Measurements from ENCODE around the gene TRPM2. TPM values are rescaled to one million over a fixed set of nuclear protein-coding genes. Genes with fewer than 3 reads are reported as not detected.

TRPM2 gene
- total and polyA plus RNA-seq, 7 experiments from 2014 or later, result 1.2 to 29.6 (median 2.0) TPM

DNA sequence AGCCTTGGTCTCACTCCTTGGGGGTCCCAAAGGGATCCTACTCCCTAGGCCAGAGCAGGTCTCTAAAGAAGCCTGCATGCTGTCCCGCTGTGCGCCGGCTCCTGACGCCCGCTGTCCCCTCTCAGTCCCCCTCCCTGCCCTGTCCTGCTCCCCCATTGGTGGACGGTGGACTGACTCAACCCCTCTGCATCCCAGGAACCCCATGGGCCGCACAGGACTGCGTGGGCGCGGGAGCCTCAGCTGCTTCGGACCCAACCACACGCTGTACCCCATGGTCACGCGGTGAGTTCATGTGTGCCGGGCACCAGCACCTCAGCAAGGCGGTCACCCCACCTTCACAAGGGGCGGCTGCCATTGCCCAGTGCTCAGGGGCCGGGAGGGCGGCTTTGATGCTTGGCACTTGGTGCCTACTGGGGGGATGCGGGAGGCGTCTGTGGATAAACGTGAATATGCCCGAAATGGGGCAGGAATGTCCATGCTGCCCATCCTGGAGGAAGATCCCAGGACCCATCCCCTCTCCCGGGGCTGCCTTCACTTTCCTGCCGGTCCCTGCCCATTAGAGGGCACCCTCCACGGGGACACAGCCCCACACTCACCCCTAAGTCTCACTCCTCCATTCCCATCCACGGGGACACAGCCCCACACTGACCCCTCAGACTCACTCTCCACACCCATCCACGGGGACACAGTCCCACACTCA is 81.7 kb downstream of the TRPM2 start:
- DNase-seq (no peak), ATAC-seq (no peak)
- H3K27me3 Mint-ChIP-seq, result no peaks in the 10 kb centered on the region
- H3K9me3 ChIP-seq (ENCODE audit: control insufficient read depth in 2 of 3, low read length in 3 of 3), result peaks cover 0 to 1% (median under 1%) of the 10 kb centered on the region in 3 experiments
- no peak overlapping the region for H3K4me3 ChIP-seq (ENCODE audit: low read length)
- intact Hi-C loops (cut with micrococcal nuclease), result no loop called here
- peaks cover 0 to 5% (median 0%) of the 10 kb centered on the region in 7 donors for H3K4me1 Mint-ChIP-seq
- H3K36me3 ChIP-seq (ENCODE audit: control insufficient read depth in 2 of 3, insufficient read depth in 3 of 3, low read length in 3 of 3), result peaks cover 0 to 6% (median 0%) of the 10 kb centered on the region in 3 experiments
- peaks cover 0 to 17% (median 13%) of the 10 kb centered on the region in 5 donors for H3K36me3 Mint-ChIP-seq
- peaks cover 0 to 21% (median 10%) of the 10 kb centered on the region in 11 donors for H3K9me3 Mint-ChIP-seq
- no peaks in the 10 kb centered on the region for H3K27me3 ChIP-seq (ENCODE audit: control insufficient read depth in 2 of 2, insufficient read depth in 2 of 2, low read length in 2 of 2)
- no peak overlapping the region for H3K4me3 Mint-ChIP-seq
- H3K4me1 ChIP-seq (ENCODE audit: control insufficient read depth in 2 of 2, insufficient read depth in 2 of 2, low read length in 2 of 2), result no peaks in the 10 kb centered on the region
- ChIA-PET POLR2A (no interaction called here), CTCF (no interaction called here)
- no peak overlapping the region for H3K27ac Mint-ChIP-seq
- H3K27ac ChIP-seq (ENCODE audit: low read depth, low read length), result no peak overlapping the region

DNA sequence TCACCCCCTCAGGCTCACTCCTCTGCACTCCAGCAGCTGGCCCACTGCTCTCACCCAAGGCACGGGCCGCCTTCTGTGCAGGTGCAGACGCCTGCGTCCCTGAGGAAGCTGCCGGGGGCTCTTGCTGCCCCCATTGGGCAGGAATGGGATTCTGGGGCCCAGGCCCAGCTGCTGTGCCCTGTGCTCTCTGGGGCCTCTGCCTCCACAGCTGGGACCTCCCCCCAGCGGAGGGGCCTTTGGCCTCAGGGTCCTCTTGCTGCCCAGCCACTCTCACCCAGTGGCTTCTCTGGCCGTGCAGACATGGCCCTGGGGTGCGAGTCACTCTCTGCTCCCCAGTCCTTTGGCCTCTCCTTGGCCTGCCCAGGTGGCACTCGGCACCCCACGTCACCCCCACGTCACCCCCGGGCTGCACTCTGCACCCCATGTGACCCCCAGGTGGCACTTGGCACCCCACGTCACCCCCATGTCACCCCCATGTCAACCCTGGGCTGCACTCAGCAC is 82.7 kb downstream of the TRPM2 start:
- Histone ChIP-seq H3K4me1 (ENCODE audit: control insufficient read depth in 2 of 2, insufficient read depth in 2 of 2, low read length in 2 of 2) (no peaks in the 10 kb centered on the region), H3K36me3 (ENCODE audit: control insufficient read depth in 2 of 3, insufficient read depth in 3 of 3, low read length in 3 of 3) (peaks cover 0 to 6% (median 0%) of the 10 kb centered on the region in 3 experiments), H3K4me3 (ENCODE audit: low read length) (no peak overlapping the region), H3K27ac (ENCODE audit: low read depth, low read length) (no peak overlapping the region), H3K9me3 (ENCODE audit: control insufficient read depth in 2 of 3, low read length in 3 of 3) (no peaks in the 10 kb centered on the region), H3K27me3 (ENCODE audit: control insufficient read depth in 2 of 2, insufficient read depth in 2 of 2, low read length in 2 of 2) (no peaks in the 10 kb centered on the region)
- Mint-ChIP-seq H3K27me3 (no peaks in the 10 kb centered on the region), H3K4me1 (peaks cover 0 to 6% (median 0%) of the 10 kb centered on the region in 7 donors), H3K36me3 (peaks cover 0 to 13% (median 8%) of the 10 kb centered on the region in 5 donors), H3K9me3 (peaks cover 0 to 13% (median 7%) of the 10 kb centered on the region in 11 donors), H3K27ac (no peak overlapping the region), H3K4me3 (no peak overlapping the region)
- intact Hi-C loops (cut with micrococcal nuclease), result no loop called here
- POLR2A ChIA-PET, result no interaction called here
- ATAC-seq, result no peak
- CTCF ChIA-PET, result no interaction called here
- DNase-seq, result no peak

GRCh38 chr21:44436958-44437357 is 83.5 kb downstream of the TRPM2 start:
- H3K4me1 Mint-ChIP-seq, result peaks cover 0 to 6% (median 0%) of the 10 kb centered on the region in 7 donors
- H3K9me3 Mint-ChIP-seq, result peaks cover 0 to 5% (median 3%) of the 10 kb centered on the region in 11 donors
- ChIA-PET CTCF (no interaction called here), POLR2A (no interaction called here)
- Histone ChIP-seq H3K27me3 (ENCODE audit: control insufficient read depth in 2 of 2, insufficient read depth in 2 of 2, low read length in 2 of 2) (no peaks in the 10 kb centered on the region), H3K36me3 (ENCODE audit: control insufficient read depth in 2 of 3, insufficient read depth in 3 of 3, low read length in 3 of 3) (peaks cover 0 to 6% (median 0%) of the 10 kb centered on the region in 3 experiments), H3K4me3 (ENCODE audit: low read length) (no peak overlapping the region), H3K9me3 (ENCODE audit: control insufficient read depth in 2 of 3, low read length in 3 of 3) (no peaks in the 10 kb centered on the region), H3K4me1 (ENCODE audit: control insufficient read depth in 2 of 2, insufficient read depth in 2 of 2, low read length in 2 of 2) (no peaks in the 10 kb centered on the region), H3K27ac (ENCODE audit: low read depth, low read length) (no peak overlapping the region)
- ATAC-seq (no peak), DNase-seq (no peak)
- intact Hi-C loops (cut with micrococcal nuclease), result no loop called here
- H3K4me3 Mint-ChIP-seq, result no peak overlapping the region
- no peak overlapping the region for H3K27ac Mint-ChIP-seq
- peaks cover 0 to 8% (median 4%) of the 10 kb centered on the region in 5 donors for H3K36me3 Mint-ChIP-seq
- no peaks in the 10 kb centered on the region for H3K27me3 Mint-ChIP-seq

DNA sequence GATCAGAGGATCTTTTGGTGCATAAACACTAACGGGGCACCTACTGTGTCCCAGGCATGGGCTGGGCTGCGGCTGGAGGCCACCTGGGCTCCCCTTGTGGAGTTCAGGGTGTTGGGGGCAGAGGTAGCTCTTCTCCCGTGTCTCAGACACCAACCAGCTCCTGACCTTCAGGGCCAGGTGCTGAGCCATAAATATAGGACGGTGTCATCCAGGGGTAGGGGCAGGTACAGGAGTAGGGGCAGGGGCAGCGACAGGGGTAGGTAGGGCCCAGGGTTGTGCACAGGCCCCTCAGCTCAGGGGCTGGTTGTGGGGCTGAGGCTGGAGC is 83.9 kb downstream of the TRPM2 start:
- Histone ChIP-seq H3K4me1 (ENCODE audit: control insufficient read depth in 2 of 2, insufficient read depth in 2 of 2, low read length in 2 of 2) (no peaks in the 10 kb centered on the region), H3K27ac (ENCODE audit: low read depth, low read length) (no peak overlapping the region), H3K36me3 (ENCODE audit: control insufficient read depth in 2 of 3, insufficient read depth in 3 of 3, low read length in 3 of 3) (peaks cover 0 to 6% (median 0%) of the 10 kb centered on the region in 3 experiments), H3K9me3 (ENCODE audit: control insufficient read depth in 2 of 3, low read length in 3 of 3) (no peaks in the 10 kb centered on the region), H3K27me3 (ENCODE audit: control insufficient read depth in 2 of 2, insufficient read depth in 2 of 2, low read length in 2 of 2) (no peaks in the 10 kb centered on the region), H3K4me3 (ENCODE audit: low read length) (no peak overlapping the region)
- Mint-ChIP-seq H3K27ac (no peak overlapping the region), H3K9me3 (peaks cover 0 to 3% (median 0%) of the 10 kb centered on the region in 11 donors), H3K36me3 (peaks cover 0 to 8% (median 3%) of the 10 kb centered on the region in 5 donors), H3K4me3 (no peak overlapping the region), H3K4me1 (peaks cover 0 to 6% (median 0%) of the 10 kb centered on the region in 7 donors), H3K27me3 (no peaks in the 10 kb centered on the region)
- no peak for ATAC-seq
- intact Hi-C loops (cut with micrococcal nuclease), result no loop called here
- CTCF ChIA-PET, result no interaction called here
- DNase-seq, result no peak
- POLR2A ChIA-PET, result no interaction called here

GRCh38 chr21:44437696-44438431 is 84.4 kb downstream of the TRPM2 start:
- H3K27ac Mint-ChIP-seq, result no peak overlapping the region
- no peaks in the 10 kb centered on the region for H3K9me3 ChIP-seq (ENCODE audit: control insufficient read depth in 2 of 3, low read length in 3 of 3)
- peaks cover 0 to 1% (median 0%) of the 10 kb centered on the region in 11 donors for H3K9me3 Mint-ChIP-seq
- H3K4me1 ChIP-seq (ENCODE audit: control insufficient read depth in 2 of 2, insufficient read depth in 2 of 2, low read length in 2 of 2), result no peaks in the 10 kb centered on the region
- CTCF ChIA-PET, result interaction anchor here (0.7 kb wide), 1 partner anchor 41 kb away, joined by 3 read pairs; no protein-coding TSS in a partner anchor
- H3K27ac ChIP-seq (ENCODE audit: low read depth, low read length), result no peak overlapping the region
- H3K27me3 ChIP-seq (ENCODE audit: control insufficient read depth in 2 of 2, insufficient read depth in 2 of 2, low read length in 2 of 2), result no peaks in the 10 kb centered on the region
- no peak overlapping the region for H3K4me3 ChIP-seq (ENCODE audit: low read length)
- H3K36me3 Mint-ChIP-seq, result peaks cover 0 to 8% (median 3%) of the 10 kb centered on the region in 5 donors
- DNase-seq (no peak), ATAC-seq (no peak)
- intact Hi-C loops (cut with micrococcal nuclease), result no loop called here
- peaks cover 0 to 6% (median 0%) of the 10 kb centered on the region in 3 experiments for H3K36me3 ChIP-seq (ENCODE audit: control insufficient read depth in 2 of 3, insufficient read depth in 3 of 3, low read length in 3 of 3)
- H3K4me1 Mint-ChIP-seq, result peaks cover 0 to 8% (median 0%) of the 10 kb centered on the region in 7 donors
- no peaks in the 10 kb centered on the region for H3K27me3 Mint-ChIP-seq
- POLR2A ChIA-PET, result no interaction called here
- no peak overlapping the region for H3K4me3 Mint-ChIP-seq

DNA sequence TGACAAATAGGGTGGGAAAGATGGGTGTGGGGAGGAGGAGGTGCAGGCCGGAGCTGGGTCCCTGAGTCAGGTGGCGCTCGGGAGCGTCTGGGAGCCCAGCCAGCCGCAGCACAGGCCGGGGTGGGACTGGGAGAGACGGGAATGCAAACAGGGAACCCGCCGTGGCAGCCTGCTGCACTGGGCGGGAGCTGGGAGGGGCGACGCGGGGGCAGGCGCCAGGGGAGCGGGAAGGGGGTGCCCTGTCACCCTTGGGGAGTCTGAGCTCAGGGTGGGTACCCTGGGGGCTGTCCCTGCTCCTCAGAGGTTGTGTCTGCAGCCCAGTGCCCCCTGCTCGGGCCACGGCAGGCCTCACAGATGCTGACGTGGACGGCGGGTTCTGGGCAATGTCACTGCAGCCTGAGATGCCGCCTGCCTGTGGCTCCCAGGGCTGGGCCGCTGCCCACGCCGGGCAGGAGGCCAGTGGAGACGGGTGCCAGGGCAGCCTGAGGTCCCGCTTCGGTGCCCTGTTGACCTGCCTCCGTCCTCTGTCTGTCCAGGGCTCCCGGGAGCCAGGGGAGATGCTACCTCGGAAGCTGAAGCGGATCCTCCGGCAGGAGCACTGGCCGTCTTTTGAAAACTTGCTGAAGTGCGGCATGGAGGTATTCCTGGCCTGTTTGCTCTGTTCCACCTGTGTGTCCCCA is 85.2 kb downstream of the TRPM2 start:
- POLR2A ChIA-PET, result no interaction called here
- H3K9me3 ChIP-seq (ENCODE audit: control insufficient read depth in 2 of 3, low read length in 3 of 3), result no peaks in the 10 kb centered on the region
- no peak overlapping the region for H3K27ac ChIP-seq (ENCODE audit: low read depth, low read length)
- H3K4me1 ChIP-seq (ENCODE audit: control insufficient read depth in 2 of 2, insufficient read depth in 2 of 2, low read length in 2 of 2), result no peaks in the 10 kb centered on the region
- CTCF ChIA-PET, result interaction anchor here (0.7 kb wide), 1 partner anchor 40 kb away, joined by 3 read pairs; no protein-coding TSS in a partner anchor
- Mint-ChIP-seq H3K4me3 (no peak overlapping the region), H3K27me3 (no peaks in the 10 kb centered on the region), H3K27ac (no peak overlapping the region), H3K9me3 (peaks cover 0 to 1% (median 0%) of the 10 kb centered on the region in 11 donors), H3K36me3 (peaks cover 0 to 8% (median 3%) of the 10 kb centered on the region in 5 donors), H3K4me1 (peaks cover 0 to 8% (median 0%) of the 10 kb centered on the region in 7 donors)
- ATAC-seq (no peak), DNase-seq (no peak)
- peaks cover 0 to 6% (median 0%) of the 10 kb centered on the region in 3 experiments for H3K36me3 ChIP-seq (ENCODE audit: control insufficient read depth in 2 of 3, insufficient read depth in 3 of 3, low read length in 3 of 3)
- intact Hi-C loops (cut with micrococcal nuclease), result no loop called here
- H3K4me3 ChIP-seq (ENCODE audit: low read length), result no peak overlapping the region
- H3K27me3 ChIP-seq (ENCODE audit: control insufficient read depth in 2 of 2, insufficient read depth in 2 of 2, low read length in 2 of 2), result no peaks in the 10 kb centered on the region
